HG02623 (cell line): Measurements from ENCODE around the gene CHTOP.

Experiments used
- ATAC-seq: cut with Tn5 transposase; IDR thresholded peaks from one replicate; pipeline ENCODE4 v1.9.1; 2021; ENCODE audit warnings: moderate library complexity; ENCODE audit not compliant: unreplicated experiment

Gene CHTOP

GRCh38 chr1:153612755-153613331 lies 21.0 kb upstream of the CHTOP start, which contains the start of gene S100A16:
Gene S100A16, minus strand, starts transcription at chr1:153613137. Its CDS starts 4,986 bp downstream, at chr1:153608151.
- ATAC-seq = no peak

- no peak for ATAC-seq
Measured at GRCh38 chr1:153613406-153613805, 20.5 kb upstream of the CHTOP start.

DNA sequence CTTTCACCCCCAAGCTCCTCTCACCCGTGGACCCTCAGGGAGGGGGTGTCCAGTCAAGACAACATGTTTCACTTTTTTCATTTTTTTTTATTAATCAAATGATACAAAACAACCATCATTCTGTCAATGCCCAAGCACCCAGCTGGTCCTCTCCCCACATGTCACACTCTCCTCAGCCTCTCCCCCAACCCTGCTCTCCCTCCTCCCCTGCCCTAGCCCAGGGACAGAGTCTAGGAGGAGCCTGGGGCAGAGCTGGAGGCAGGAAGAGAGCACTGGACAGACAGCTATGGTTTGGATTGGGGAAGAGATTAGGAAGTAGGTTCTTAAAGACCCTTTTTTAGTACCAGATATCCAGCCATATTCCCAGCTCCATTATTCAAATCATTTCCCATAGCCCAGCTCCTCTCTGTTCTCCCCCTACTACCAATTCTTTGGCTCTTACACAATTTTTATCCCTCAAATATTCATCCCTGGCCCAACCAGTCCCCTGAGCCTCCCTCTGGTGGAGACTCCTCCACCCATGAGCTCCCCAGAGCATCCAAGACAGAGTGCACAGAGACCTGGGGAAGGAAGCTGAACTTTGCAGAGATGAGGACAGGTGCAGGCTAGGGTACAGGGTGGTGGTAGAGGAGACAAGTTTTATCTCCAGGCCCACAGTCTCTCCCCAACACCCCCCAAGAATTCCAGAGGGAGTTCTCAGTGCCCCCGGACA lies 19.5 kb upstream of the CHTOP start:
- no peak for ATAC-seq

DNA sequence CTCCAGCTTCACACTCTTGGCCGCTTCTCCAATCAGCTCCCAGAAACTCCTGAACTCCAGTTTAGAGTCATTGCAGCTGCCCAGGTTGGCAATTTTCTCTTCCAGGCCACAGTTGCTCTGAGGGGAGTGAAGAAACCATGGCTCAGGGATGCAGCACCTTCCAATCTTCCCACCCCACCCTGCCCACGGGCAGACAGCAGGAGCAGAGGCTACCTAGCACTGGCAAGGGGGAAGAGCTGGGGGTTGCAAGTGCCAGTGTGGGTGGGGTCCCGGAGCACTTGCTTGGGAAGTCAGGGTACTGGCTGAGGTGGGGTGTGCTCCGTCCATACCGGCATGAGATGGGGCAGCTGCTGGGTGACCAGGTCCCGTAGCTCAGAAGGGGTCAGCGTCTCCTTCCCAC lies 19.0 kb upstream of the CHTOP start:
- no peak for ATAC-seq

DNA sequence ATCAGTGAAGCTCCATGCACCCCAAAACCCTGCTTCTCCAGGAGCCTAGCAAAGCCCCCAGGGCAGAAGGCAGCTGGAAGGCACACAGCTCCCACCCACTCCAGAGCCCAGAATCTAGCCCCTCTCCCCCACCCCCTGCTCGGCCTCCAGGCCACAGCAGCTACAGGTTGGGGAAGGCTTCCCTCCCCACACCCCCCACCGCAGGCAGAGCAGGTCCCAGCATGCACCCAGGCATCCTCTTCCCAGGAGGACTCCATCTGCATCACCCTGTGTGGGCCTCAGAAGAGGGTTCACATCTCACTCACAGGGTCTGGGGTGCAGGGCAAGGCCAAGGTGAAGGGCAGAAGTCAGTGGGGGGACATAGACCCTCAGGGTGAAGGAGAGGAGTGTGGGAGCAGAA lies 18.5 kb upstream of the CHTOP start:
- ATAC-seq = no peak

- ATAC-seq = no peak
Measured at GRCh38 chr1:153616144-153616916, 17.5 kb upstream of the CHTOP start, which contains the start of gene S100A14. Gene S100A14, minus strand, starts transcription at chr1:153616325. Its CDS starts 467 bp downstream, at chr1:153615858.

DNA sequence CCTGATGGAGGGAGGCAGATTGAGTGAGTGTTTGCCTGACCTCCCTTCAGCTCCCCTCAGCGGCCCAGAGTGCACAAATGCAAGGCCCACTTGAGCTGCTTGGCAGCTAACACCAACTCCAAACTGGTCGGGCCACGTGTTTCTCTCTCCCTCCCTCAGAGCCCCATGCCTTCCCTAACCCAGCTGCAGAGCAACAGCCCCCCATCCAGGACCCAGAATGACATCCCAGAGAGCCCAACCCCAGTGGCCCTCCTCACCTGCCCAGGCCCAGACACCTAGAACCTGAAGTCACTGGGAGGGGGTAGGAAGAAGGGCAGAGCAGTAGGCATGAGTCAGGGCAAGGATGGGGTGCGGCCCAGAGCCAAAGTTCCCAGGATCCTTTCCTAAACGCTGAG lies 17.0 kb upstream of the CHTOP start:
- no peak for ATAC-seq

DNA sequence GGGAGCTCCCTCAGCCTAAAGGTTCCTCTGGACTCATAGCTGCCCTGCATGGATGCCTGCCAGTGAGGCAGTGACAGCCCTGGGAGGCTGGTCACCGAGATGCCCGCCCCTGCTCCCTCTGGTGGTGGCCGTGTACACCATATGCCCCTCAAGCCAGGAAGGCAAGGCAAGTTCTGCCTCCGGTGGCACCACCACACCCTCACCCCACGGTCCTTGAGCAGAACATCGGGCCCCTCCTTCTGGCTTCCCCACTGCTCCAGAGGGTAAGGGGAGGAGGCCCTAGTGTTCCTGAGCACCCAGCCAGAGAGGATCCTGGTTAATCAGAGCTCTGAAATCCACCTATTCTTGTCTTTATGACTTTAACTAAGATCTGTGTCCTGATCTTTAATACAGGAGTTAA lies 16.2 kb upstream of the CHTOP start:
- ATAC-seq = peak; percentile 55

DNA sequence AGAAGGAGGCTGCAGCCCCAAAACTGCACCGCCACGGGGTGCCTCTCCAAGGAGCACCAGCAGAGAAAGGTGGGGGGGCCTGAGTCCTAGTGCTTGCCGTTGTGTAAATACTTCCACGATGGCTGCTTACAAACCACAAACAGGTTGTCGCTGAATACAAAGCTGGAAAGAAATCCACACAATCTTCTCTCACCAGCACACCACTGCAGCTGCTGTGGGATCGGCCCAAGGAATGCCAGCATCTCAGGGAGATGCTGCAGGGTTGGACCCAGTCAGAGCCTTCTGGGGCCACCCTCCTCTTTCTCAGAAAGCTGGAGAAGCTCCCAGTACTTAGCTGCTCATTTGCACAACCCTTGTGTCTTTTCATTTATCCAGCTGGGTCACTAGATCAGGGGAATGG lies 14.7 kb upstream of the CHTOP start:
- no peak for ATAC-seq

GRCh38 chr1:153623101-153623500 lies 10.8 kb upstream of the CHTOP start:
- ATAC-seq = no peak

DNA sequence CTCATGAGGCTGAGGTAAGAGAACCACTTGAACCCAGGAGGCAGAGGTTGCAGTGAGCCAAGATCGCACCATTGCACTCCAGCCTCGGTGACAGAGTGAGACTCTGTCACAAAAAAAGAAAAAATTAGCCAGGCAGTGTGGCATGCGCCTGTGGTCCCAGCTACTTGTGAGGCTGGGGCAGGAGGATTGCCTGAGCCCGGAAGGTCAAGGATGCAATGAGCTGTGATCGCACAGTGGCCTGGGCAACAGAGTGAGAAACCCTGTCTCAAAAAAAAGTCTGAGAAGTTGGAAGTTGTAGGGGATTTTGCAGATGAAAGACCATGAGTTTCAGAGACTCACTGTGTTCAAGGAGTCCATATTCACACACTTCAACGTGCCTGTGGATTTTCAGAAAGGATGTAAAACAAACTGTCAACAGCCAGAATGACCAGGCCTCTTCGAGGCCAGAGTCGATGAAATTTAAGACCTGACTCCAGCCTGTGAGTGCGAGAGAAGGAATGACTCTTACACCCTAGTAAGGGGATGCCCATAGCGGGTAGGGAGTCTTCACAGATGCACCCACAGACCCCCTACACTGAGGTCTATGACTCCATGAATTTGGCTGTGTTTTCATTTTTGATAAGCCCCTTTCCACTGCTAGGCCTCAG lies 8.8 kb upstream of the CHTOP start:
- no peak for ATAC-seq

GRCh38 chr1:153626477-153626903 lies 7.4 kb upstream of the CHTOP start:
- no peak for ATAC-seq

DNA sequence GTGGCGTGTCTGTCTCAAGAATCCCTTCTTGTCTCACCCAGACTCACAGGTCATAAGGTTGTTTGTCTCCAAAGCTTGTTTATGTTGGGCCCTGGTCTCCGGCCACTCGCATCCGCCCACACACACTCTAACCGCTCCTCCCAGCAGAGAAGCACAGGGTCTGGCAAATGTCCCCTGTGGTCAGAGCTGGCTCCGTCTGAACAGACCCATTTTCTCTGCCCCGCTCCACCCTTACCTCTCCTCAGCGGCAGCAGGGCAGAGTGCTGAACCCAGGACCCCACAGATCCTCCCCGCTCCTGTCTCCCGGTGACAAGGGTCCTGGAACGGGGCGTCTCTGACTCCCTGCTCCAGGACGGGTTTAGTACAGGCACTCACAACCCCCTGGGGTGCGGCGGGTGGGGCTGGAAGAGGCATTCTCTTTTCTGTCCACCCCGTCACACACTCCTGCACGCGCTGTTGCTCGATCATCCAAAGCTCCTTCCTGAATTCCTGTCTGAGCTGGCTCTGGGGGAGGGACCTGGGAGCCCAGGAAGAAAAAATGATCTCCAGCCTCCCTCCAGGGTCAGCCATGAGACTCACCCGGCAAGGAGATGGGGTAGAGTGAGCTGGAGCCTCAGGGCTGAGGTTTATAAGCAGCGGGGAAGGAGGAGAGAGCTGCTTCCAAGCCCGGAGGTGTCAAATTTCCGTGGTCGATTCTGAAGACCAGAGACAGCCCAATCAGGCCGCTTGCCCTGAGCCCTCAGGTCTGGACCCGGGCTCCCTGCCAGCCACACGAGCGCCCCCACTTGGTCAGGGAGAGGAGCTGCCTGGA lies 6.8 kb upstream of the CHTOP start, which contains the start of gene S100A13:
S100A13 (minus strand) TSS at position 602 of the 811 bp plus-strand sequence. CDS start 1,033 bp downstream, outside the sequence.
- ATAC-seq = no peak

DNA sequence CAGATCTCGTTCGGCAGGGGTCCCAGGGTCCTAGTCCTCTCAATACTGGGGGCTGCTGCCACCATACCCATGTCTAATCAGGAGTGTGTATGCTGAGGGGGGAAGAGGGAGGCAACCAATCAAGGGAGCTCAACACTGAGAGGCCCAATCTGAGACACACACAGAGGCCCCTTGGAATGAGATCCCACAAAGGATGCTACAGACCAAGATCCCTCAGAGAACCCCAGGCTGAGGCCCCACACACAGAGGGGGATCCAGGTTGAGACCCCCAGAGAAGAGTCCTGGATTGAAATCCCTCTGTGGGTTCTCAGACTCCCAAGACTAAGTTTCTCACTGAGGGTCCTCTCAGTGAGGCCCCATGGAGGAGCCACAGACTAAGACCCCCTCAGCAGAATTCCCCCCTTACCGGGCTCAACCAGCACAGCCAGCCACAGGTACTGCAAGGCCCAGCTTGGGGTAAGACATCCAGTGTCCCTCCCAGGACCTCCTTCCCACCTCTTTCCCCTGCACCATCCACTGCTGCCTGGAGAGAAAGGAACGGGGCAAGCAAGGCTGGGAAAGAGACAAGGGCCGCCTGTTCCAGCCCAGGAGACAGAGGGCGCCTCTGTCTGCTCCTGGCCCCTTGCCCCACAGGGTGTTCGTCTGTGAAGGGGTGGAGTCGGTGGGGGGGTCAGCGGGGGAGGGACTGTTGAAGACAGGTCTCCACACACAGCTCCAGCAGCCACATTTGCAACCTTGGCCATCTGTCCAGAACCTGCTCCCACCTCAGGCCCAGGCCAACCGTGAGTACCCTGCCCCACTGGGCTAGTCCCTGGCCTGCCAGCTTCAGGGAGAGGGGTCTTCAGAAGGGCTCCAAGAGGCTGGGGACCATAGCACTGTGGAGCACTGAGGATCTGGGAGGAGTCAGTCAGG lies 5.9 kb upstream of the CHTOP start, which contains the start of gene S100A1:
S100A1 (plus strand) TSS at position 720 of the 912 bp plus-strand sequence. CDS start 2,088 bp downstream, outside the sequence.
- no peak for ATAC-seq

- ATAC-seq = no peak
Measured at GRCh38 chr1:153628638-153629342, 5.1 kb upstream of the CHTOP start.

DNA sequence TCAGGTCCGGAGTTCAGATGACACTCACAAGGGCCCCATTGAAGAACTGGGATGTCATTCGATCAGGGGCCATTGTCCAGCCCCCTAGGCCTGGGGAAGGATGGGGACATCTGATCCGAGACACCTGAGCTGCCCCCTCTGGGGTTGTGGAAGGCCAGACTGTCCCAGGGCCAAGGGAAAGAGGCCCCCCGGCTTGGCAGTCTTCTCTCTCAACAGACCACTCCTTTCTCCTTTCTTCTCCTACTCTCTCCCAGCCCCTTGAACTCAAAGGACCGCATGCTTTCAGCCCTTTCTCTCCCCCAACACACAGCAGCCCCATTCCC lies 4.6 kb upstream of the CHTOP start:
- no peak for ATAC-seq

- ATAC-seq = no peak
Measured at GRCh38 chr1:153629971-153630370, 3.9 kb upstream of the CHTOP start.

- no peak for ATAC-seq
Measured at GRCh38 chr1:153630384-153630783, 3.5 kb upstream of the CHTOP start.
